H1 (cell line): ENCODE measurements around the gene CETN1. TPM values are rescaled to one million over a fixed set of nuclear protein-coding genes. Genes with fewer than 3 reads are reported as not detected.

Experiments
- CTCF ChIP-seq, 3 experiments: IDR thresholded peaks; 1 replicate in 2 of 3; 2 replicates in 1 of 3; pipeline versions ENCODE4 v1.5.1 to v1.6.1; 2011; ENCODE audit warnings: low read length in 3 of 3, mild to moderate bottlenecking in 3 of 3, inconsistent platforms in 2 of 3, low read depth in 1 of 3, moderate library complexity in 1 of 3; ENCODE audit not compliant: insufficient read depth in 1 of 3; ENCODE audit errors: control extremely low read depth in 1 of 3
- KDM4A ChIP-seq: IDR thresholded peaks from one replicate; pipeline ENCODE4 v1.7.1; 2012; ENCODE audit warnings: low read depth, mild to moderate bottlenecking, moderate library complexity, low read length, inconsistent platforms; ENCODE audit not compliant: severe bottlenecking
- RAD21 ChIP-seq, 2 experiments: IDR thresholded peaks in 1 of 2; conservative IDR thresholded peaks in 1 of 2; 2 replicates each; pipeline ENCODE4 v1.6.1; 2011; ENCODE audit warnings: low read depth in 2 of 2, low read length in 2 of 2, improper control_type of control experiment in 1 of 2, inconsistent platforms in 1 of 2, mild to moderate bottlenecking in 1 of 2, moderate library complexity in 1 of 2
- polyA plus RNA-seq, 7 experiments: library from polyadenylated mRNA; depleted of rRNA in 3 of 7; stranded (reverse) in 5 of 7; unstranded in 2 of 7; fragments of >200 nt in 5 of 7; fragments of 200-250 nt in 2 of 7; gene quantifications; 1 replicate in 5 of 7; 2 replicates in 1 of 7; 4 replicates in 1 of 7; pipeline versions ENCODE4 v1.2.1 to v1.2.3, GENCODE V29; 2011 to 2013; ENCODE audit warnings: missing spikeins in 2 of 7, mixed read lengths in 2 of 7
- total RNA-seq: library from RNA; stranded (reverse); fragmentation: NEBNext Ultra II Directional; extraction: Animal tissue kit (Norgen Biotek cat#: 25700); gene quantifications from 2 replicates; pipeline ENCODE4 v1.2.1, GENCODE V29; 2021

Gene CETN1
- total and polyA plus RNA-seq, 2 of the 8 experiments (the other 6 are each of a cell fraction or from before 2014, with no cell fraction given), result not detected

- TF ChIP-seq CTCF (IDR thresholded peaks at IDR 0.05; ENCODE audit: control extremely low read depth in 1 of 3, insufficient read depth in 1 of 3, low read depth in 1 of 3, low read length in 3 of 3) (no peak), KDM4A (no peak), RAD21 (IDR thresholded peaks at IDR 0.05 in 1 of 2, conservative IDR thresholded peaks at IDR 0.05 in 1 of 2; ENCODE audit: low read depth in 2 of 2, low read length in 2 of 2) (no peak)
Measured at GRCh38 chr18:565562-566061, 14.6 kb upstream of the CETN1 start (continued).
